Brain microvascular endothelial cell (primary cell): ENCODE data around the gene CD151.

Source experiments
- DNase-seq: peaks from one replicate; pipeline ENCODE4 v3.0.0-alpha.2; 2020
- H3K27ac ChIP-seq: fragments of 250-450 bp; sonication (Bioruptor Pico); 2 replicates; pipeline ENCODE4 v1.5.1; 2020; ENCODE audit warnings: mild to moderate bottlenecking, moderate library complexity
- H3K27me3 ChIP-seq: fragments of 250-450 bp; sonication (Bioruptor Pico); replicated peaks from 2 replicates; pipeline ENCODE4 v1.5.1; 2020; ENCODE audit warnings: mild to moderate bottlenecking
- H3K36me3 ChIP-seq: fragments of 250-450 bp; sonication (Bioruptor Pico); replicated peaks from 2 replicates; pipeline ENCODE4 v1.5.1; 2020; ENCODE audit warnings: mild to moderate bottlenecking
- H3K4me3 ChIP-seq: 2 replicates; pipeline ENCODE4 v1.5.1; 2011; ENCODE audit warnings: low read depth, mild to moderate bottlenecking, control low read depth, low read length, moderate library complexity
- CTCF ChIP-seq: IDR thresholded peaks from 2 replicates; pipeline ENCODE4 v1.5.1; 2011; ENCODE audit warnings: low read depth, mild to moderate bottlenecking, moderate library complexity, low read length, control low read depth, inconsistent platforms; ENCODE audit errors: missing control alignments
- in situ Hi-C: cut with HindIII; loops from 2 replicates; pipeline ENCODE4 v1.10.0; 2017; ENCODE audit warnings: low sequenced_read_pairs, low pct_ligation_motif_present

Gene CD151

DNA sequence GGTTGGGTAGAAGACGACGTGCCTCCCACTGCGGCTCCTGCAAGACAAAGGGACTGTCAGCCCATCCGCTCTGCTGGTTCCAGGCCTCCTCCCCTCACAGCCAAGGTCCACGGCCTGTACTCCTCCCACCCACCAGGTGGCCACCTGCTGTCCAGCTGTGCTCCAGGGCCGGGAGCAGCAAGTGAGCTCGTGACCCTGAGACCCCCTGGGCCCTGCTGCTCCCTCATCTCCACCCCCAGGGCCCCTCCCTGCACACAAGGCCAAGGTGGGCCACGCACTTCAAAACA is 37.3 kb downstream of the CD151 start:
- DNase-seq: no peak
- in situ Hi-C loops: no loop called here
- TF ChIP-seq CTCF: peak; percentile 49

DNA sequence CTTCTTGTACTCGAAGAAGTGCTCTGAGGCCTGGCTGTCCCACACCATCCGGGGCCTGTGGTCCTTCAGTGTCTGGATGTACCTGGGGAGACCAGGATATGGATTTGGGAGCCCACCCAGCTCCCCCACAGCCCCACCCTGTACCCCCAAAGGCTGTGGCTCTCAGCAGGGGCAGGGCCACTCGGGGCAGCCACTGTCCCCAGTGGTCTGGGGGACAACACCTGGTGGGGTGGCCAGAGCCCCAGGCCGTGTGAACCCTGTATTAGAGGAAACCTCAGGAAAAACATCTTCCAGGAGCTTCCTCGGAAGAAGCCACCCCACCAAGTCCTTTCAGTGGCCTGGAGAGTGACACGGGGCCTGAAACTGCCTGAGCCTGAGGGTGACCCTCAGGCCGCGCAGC is 37.7 kb downstream of the CD151 start:
- no peak overlapping the region for H3K4me3 ChIP-seq
- in situ Hi-C loops: no loop called here

More for the DNA sequence above, 37.3 kb downstream of the CD151 start:
- H3K36me3 ChIP-seq: peaks cover 7% of the 10 kb centered on the region
- no peak overlapping the region for H3K27ac ChIP-seq
- no peak overlapping the region for H3K4me3 ChIP-seq
- H3K27me3 ChIP-seq: no peaks in the 10 kb centered on the region

GRCh38 chr11:871472-871871 is 38.7 kb downstream of the CD151 start:
- no peaks in the 10 kb centered on the region for H3K27me3 ChIP-seq
- no peaks in the 10 kb centered on the region for H3K36me3 ChIP-seq
- H3K27ac ChIP-seq: no peak overlapping the region
- TF ChIP-seq CTCF: no peak
- in situ Hi-C loops: no loop called here
- no peak overlapping the region for H3K4me3 ChIP-seq
- no peak for DNase-seq

More for the DNA sequence above, 37.7 kb downstream of the CD151 start:
- DNase-seq: no peak
- Histone ChIP-seq H3K27ac (no peak overlapping the region), H3K36me3 (peaks cover 6% of the 10 kb centered on the region), H3K27me3 (no peaks in the 10 kb centered on the region)
- TF ChIP-seq CTCF: no peak

DNA sequence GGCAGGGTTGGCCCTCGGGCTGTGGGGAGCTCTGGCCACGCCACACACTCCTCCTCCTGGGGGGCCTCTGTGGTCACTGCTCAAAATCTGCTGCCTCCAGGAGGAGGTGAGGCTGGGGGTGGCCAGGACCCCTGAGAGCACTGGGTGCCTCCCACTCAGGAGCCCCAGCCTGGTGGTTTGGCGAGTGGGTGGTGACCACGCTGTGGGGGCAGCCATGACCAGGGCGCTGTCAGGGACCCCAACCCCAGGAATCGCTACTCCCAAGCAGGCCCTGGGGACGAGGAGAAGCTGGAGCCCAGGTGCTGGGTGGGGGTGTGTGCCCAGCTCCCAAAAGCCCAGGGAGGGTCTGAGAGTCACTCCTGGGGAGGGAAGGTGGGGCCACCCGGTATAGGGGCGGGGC is 40.0 kb downstream of the CD151 start:
- H3K27ac ChIP-seq: no peak overlapping the region
- in situ Hi-C loops: no loop called here
- no peak for TF ChIP-seq CTCF

GRCh38 chr11:873706-874105 is 41.0 kb downstream of the CD151 start:
- no peak for TF ChIP-seq CTCF
- Histone ChIP-seq H3K4me3 (no peak overlapping the region), H3K27me3 (no peaks in the 10 kb centered on the region), H3K36me3 (no peaks in the 10 kb centered on the region), H3K27ac (no peak overlapping the region)
- DNase-seq: no peak
- in situ Hi-C loops: no loop called here

More for the DNA sequence above, 40.0 kb downstream of the CD151 start:
- H3K36me3 ChIP-seq: no peaks in the 10 kb centered on the region
- no peak overlapping the region for H3K4me3 ChIP-seq
- DNase-seq: no peak
- H3K27me3 ChIP-seq: no peaks in the 10 kb centered on the region

- in situ Hi-C loops: no loop called here
These were observed 42.5 kb downstream of the CD151 start for GRCh38 chr11:875203-875602.

More at GRCh38 chr11:875203-875602, 42.5 kb downstream of the CD151 start:
- no peak overlapping the region for H3K4me3 ChIP-seq
- DNase-seq: no peak
- no peak overlapping the region for H3K27ac ChIP-seq
- no peak for TF ChIP-seq CTCF
- no peaks in the 10 kb centered on the region for H3K27me3 ChIP-seq
- H3K36me3 ChIP-seq: no peaks in the 10 kb centered on the region
